GM18520 (cell line): ENCODE data around the gene FAM53C.
A peak's percentile ranks its signal among the peaks of the same experiment; 100 is the strongest.
"Not testable (repeated sequence)": the region's sequence is repeated elsewhere in the genome, so short reads cannot be mapped to it uniquely, and the experiment has no call there.

Source experiments
- ATAC-seq: cut with Tn5 transposase; IDR thresholded peaks from one replicate; pipeline ENCODE4 v1.9.1; 2021; ENCODE audit not compliant: unreplicated experiment

The FAM53C gene

GRCh38 chr5:138337685-138338410 lies at the start of gene FAM53C:
Gene FAM53C (plus strand): TSS chr5:138338266. CDS start chr5:138341336, 3,070 bp downstream.
- ATAC-seq: peak; percentile 77

DNA sequence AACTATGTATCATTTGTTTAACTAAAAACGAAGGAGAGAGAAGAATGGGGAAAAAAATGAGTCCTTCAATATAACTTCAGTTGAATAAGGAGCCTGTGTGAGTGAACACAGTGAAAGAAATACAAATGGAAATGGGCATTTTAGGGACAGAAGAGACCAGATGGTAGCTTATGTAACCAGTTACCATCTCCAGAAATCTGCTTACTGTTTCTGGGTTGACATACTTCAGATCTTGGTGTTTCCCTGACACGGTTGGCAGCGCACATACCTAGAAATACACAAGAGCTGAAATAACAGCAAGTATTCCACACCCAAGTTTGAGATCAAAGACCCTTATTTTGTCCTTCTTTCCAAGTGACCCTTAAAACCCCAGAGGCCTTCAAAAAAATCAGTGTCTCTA lies 48.8 kb upstream of the FAM53C start:
- no peak for ATAC-seq

DNA sequence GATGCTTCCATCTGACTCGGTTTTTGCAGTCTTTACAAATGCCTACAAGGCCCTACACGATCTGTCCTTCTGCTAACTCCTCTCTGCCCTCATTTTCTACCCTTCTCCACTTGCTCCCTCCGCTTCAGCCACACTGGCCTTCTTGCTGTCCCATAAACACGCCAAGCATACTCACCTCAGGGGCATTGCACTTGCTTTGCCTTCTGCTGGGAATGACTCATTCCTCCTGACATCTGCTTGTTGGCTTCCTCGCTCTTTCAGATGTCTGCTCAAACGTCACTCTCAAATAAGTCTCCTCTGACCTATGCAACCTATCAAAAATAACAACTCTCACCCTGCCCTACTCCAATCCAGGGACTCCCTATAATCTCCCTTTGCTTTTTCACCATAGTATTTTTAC lies 34.7 kb upstream of the FAM53C start:
- no peak for ATAC-seq

- ATAC-seq: no peak
These were observed 32.3 kb upstream of the FAM53C start for GRCh38 chr5:138305797-138306196.

DNA sequence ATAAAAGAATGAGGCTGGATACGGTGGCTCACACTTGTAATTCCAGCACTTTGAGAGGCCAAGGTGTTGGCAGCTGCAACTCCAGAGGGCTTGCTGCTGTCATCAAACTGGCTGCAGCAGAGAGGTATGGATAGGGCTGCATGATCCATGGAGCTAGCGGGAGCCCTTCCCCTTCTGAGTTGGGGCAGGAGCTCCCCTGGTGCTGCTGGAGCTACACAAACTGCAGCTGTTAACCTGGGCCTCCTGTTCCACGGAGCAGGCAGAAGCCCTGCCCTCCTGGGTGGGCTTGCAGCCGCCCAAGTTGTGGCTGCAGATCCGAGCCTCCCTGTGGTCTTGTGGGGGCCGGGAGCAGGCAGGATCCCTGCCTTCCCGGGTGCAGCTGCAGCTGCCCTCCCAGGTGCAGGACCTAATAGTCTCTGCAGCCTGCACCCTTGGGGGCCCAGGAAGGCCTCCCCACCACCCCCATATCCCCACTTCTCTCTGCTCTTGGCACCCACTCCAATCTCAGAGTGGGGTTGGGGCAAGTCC lies 22.3 kb upstream of the FAM53C start:
- no peak for ATAC-seq

- ATAC-seq: no peak
These were observed 21.7 kb upstream of the FAM53C start for GRCh38 chr5:138316355-138316754.

- not testable (repeated sequence) for ATAC-seq
These were observed 19.9 kb upstream of the FAM53C start for GRCh38 chr5:138318211-138318610.

DNA sequence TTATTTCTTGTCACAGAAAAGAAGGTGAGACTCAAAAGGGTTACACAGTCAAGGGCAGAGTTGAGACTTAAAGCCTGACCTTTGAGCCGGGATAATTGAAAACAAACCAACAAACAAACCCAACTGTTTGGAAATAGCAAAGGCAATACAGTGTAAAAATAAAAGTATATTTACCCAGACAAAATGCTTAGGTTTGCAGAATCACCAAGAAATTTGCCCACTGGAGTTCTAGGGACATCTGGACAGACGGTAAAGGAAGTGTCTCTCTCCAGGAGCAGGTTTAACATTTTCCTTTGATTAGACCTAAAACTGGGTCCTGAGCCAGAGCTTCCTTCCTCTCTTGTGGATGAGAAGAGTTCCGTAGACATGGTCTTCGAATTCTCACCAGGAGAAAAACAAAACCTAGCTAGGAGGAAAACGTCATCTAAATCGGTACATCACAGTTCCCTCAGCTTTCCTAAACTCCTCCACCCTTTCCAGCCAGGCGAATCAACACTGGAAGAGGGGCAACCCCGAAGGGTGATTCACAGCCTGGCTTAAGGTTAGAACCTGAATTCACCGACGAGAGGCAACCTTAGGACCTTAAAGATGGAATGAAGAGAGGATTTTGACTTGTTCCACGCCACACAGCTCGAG lies 7.1 kb upstream of the FAM53C start:
- ATAC-seq: no peak

DNA sequence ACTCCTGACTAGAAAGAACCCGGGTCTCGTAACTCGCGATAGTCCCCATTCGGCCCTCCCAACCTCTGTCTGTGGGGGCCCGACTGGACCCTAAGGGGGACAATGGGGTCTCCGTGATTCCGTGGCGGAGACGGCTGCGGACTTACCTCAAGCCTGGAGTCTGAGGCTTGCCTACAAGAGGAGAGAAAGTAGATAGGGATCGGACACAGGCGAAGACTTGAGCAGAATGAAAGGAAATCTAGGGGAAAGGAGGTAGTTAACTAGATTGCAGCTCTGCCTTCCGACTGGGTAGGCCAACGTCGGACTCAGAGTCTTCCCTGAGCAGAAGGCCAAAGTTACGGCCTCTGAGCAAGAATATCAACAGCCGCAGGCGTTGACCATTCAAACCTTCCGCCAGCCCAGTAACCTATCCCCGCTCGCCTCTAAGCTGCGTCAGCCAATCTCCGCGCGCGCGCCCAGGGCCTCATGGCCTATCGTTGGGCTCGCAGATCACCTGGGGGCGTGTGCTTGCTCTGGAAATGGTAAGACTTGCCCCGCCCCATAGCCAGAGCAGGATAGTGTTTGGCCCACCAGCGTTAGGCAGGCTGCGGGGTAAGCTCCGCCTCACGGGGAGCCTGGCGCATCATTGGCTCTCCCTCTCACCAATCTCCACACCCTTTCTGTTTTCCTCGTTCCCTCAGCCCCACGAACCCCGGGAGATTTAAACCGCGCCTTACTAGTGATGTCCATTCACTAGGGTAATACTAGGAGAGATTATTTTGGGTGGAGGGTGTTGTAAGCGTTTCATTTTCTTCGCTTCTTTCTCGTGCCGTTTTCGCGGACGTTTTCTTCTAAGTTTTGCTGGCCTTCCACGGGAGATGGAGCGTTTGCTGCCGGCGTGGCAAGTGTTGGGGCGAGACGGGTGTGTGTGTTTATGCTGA lies 6.4 kb upstream of the FAM53C start, which contains the start of gene CDC25C:
Gene CDC25C (minus strand): TSS at position 356 of the 920 bp plus-strand sequence. CDS start 624 bp downstream, outside the sequence.
- ATAC-seq: peak; percentile 98

DNA sequence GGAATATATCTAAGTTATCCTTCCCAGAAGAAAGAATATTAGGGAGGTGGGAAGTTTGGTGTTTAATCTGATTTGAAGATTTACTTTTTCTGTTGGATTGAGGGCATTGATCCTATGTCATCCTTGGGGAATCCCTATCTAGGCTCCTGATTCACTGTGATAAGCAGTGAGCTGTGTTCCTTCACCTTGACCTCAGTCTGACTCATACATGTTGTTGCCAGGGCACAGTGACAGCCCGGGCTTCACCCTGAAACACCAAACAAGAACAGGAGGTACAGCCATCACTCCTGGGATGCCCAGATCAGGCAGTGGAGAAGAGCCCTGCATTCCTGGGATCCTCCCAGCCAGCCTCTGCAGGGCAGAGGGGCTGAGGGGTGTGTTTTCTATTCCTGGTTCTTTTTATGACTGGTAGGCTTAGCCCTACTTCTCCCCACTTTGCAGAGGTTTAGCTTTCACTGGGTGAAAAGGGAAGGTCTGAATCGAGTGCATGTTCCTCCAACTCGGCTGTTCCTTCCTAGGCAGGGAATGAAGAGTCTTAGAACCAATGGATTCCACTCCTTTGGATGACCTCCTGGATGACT lies 3.1 kb upstream of the FAM53C start:
- ATAC-seq: no peak

DNA sequence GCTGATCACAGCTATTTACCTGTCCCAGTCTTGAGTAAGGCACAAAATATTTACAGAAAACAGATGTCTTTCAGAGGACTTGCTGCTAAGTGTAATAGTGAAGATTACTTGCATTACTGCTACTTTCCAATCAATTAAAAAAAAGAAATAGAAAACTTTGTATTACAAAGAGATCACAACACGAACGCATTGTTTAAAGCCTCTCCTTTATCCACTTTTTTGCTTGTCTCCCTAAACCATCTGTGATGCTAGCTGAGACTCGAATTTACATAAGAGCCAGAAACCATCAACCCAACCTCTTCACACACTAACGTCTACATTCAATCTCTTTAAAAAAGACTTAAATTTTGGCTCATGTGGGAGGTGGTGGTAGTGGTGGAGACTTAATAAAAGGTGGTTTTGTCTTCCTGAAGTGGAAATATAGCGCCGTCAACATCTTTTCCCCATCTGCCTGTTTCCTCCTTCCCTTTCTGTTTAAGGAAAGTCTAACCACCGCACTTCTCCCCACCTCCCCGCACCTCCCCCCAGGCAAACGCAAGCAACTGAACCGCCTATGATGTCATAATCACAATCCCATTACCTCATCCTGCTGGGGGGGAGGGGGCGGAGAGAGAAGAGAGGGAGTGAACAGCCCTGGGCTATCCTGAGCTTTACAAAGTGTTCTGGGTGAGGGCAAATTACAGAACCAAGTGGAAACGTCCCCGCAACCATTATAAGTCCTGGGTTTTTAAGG lies 948 bp upstream of the FAM53C start:
- ATAC-seq: no peak

DNA sequence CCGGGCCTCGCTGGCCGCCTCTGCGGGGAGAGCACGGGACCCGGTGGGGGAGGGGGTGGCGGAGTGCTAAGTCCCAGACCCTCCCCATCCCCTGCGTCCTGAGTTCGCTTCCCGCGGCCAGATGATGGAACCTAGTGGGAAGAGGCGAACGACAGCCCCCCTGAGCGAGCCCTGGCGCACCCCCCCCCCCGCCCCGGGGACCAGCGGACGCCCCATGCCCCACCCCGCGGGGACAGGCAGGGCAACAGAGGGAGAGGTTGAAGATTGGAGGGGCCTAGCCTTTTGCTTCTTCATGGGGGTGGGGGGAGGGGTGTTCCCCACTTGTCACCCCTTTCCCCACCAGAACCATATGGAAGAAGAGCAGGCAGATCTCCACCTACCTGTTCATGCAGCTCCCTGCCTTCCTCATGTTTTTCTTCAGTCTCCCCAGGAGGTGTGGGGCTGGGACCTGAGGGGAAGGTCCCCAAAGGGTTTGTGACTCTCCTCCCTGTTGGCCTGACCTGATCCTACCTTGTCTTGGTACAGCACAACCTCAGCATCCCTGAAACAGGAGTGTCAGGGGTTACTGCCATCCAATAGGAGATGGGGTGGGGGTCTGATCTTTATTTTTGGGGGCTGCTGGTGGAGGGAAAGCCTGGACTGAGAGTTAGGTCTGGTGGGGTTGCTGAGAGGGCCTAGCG lies 485 bp downstream of the FAM53C start:
- ATAC-seq: no peak

DNA sequence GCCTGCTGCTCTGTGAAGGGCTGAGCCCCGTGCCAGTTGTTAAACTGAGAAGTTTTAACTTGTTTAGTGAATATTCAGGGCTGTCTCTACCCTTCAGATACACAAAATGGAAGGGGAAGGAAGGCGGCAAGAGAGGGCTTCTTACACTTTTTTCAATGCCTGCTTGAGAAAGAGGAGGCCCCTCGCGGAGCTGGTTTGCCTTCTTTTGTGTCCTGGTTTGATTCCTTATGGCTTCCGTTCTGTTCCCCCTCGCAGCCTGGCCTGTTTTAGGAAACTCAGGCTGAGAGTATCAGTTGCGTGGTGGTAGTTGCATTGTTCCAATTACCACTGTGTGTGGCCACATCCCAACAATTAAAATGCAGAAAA lies 1.0 kb downstream of the FAM53C start:
- ATAC-seq: no peak

GRCh38 chr5:138339464-138339863 lies 1.4 kb downstream of the FAM53C start:
- no peak for ATAC-seq

- no peak for ATAC-seq
These were observed 1.9 kb downstream of the FAM53C start for GRCh38 chr5:138340008-138340407.

DNA sequence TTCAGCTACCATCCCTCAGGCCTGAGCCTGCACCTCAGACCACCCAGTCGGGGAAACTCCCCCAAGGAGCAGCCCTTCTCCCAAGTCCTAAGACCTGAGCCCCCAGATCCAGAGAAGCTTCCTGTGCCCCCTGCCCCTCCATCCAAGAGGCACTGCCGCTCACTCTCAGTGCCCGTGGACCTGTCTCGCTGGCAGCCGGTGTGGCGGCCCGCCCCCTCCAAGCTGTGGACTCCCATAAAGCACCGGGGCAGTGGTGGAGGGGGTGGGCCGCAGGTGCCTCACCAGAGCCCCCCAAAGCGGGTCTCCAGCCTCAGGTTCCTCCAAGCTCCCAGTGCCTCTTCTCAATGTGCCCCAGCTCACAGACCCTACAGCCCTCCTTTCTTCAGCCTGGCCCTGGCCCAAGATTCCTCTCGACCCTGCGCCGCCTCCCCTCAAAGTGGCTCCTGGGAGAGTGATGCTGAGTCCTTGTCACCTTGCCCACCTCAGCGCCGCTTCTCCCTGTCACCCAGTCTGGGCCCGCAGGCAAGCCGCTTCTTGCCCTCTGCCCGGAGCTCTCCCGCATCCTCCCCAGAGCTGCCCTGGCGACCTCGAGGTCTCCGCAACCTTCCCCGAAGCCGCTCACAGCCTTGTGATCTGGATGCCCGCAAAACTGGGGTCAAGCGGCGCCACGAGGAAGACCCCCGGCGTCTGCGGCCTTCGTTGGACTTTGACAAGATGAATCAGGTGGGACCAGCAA lies 7.0 kb downstream of the FAM53C start:
- ATAC-seq: no peak

DNA sequence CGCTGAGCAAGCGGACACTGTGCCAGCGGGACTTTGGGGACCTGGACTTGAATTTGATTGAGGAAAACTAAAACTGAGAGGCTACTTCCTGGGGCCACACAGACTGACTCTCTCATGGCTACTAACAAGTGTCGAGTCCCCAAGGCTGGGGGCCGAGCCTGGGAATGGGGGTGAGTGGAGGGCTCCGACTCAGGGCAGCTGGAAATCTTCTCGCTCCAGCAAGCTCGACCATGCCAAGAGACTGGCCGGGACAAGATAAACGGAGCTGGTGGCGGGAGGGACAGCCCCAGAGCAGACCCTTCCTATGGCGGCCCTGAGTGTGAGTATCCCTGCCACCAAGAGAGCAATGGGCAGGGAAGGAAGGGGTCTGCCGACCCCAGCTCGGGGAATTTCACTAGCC lies 8.8 kb downstream of the FAM53C start:
- ATAC-seq: no peak

DNA sequence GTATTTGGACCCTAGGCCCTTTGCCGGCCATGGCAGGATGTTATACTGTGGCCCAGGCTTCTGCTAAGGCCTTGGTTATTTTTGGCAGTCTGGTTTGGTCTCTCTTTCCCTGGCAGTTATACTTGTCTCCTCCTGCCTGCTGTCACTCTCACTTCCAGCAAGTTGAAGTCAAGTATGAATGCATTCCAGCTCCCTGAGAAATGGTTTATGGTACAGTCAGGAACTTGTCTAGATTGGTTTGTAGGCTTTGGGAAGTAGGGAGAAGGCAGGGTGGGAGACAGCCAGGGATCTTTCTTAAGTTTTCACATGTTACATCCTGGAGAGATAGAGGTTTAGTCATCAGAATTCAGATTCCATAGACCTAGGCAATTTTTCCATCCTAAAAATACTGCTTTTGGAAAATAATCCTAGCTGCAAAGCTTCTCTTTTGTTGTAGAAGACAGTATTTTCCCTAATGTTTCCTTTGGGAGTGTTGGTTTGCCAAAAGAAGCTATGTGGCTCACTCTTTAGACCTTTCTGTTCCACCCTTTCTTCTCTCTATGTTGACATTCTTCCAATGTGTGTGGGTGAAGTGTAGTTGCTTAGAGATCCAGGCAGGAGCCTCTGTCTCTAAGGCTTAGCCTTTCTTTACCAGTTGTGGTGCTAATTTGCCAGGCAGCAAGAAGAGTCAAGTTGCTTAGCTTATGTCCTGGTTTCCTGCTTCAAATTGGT lies 11.9 kb downstream of the FAM53C start:
- ATAC-seq: no peak

GRCh38 chr5:138350563-138350890 lies 12.5 kb downstream of the FAM53C start:
- ATAC-seq: no peak
